Breast epithelium (tissue), 3 donors: ENCODE measurements around the gene FHAD1.

Experiments used
- POLR2A ChIP-seq: fragments of 450-650 bp; IDR thresholded peaks from one replicate; pipeline ENCODE4 v1.6.1; 2016; ENCODE audit warnings: antibody characterized with exemption, mild to moderate bottlenecking, moderate library complexity
- POLR2AphosphoS5 ChIP-seq, 3 donors: sonication (generic); formaldehyde crosslinking; IDR thresholded peaks; one replicate each; pipeline ENCODE4 v1.6.1; 2017; ENCODE audit warnings: antibody characterized with exemption in 3 of 3
- TF ChIP-seq, protein P1 (sequence below), 3 donors: fragments of 450-650 bp; IDR thresholded peaks; one replicate each; pipeline ENCODE4 v1.5.1; 2016 to 2017; ENCODE audit warnings: antibody characterized with exemption in 3 of 3, mild to moderate bottlenecking in 3 of 3, moderate library complexity in 3 of 3

DNA sequence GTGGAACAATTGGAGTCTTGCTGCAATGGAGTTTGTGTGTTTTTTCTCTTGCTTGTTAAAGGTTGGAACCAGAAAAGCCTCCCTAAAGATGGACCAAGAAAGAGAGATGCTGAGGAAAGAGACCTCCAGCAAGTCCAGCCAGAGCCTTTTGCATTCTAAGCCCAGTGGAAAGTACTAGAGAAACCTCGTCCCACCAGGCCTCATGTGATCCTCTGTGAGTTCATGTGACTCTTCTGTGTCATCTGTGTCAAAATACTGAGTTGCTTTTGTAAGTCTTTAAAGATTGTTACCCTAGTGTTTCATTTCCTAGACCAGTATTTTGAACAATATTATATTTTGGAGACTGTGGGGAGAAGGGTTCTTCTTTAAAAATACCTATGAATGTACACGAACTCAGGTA lies 150.2 kb downstream of the FHAD1 start:
- TF ChIP-seq, protein P1, sequence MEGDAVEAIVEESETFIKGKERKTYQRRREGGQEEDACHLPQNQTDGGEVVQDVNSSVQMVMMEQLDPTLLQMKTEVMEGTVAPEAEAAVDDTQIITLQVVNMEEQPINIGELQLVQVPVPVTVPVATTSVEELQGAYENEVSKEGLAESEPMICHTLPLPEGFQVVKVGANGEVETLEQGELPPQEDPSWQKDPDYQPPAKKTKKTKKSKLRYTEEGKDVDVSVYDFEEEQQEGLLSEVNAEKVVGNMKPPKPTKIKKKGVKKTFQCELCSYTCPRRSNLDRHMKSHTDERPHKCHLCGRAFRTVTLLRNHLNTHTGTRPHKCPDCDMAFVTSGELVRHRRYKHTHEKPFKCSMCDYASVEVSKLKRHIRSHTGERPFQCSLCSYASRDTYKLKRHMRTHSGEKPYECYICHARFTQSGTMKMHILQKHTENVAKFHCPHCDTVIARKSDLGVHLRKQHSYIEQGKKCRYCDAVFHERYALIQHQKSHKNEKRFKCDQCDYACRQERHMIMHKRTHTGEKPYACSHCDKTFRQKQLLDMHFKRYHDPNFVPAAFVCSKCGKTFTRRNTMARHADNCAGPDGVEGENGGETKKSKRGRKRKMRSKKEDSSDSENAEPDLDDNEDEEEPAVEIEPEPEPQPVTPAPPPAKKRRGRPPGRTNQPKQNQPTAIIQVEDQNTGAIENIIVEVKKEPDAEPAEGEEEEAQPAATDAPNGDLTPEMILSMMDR (IDR thresholded peaks at IDR 0.05): no peak
- TF ChIP-seq POLR2A (no peak), POLR2AphosphoS5 (IDR thresholded peaks at IDR 0.05) (no peak)
